ENCODE data around the gene TACC2.

The TACC2 gene

GRCh38 chr10:122171302-122172075 is 182.5 kb downstream of the TACC2 start:
- no peak for TF ChIP-seq CTCF (IDR thresholded peaks at IDR 0.05; ENCODE audit: insufficient read depth, missing control alignments)
- FAIRE-seq, result no peak

GRCh38 chr10:122172361-122173008 is 183.5 kb downstream of the TACC2 start:
- no peak for TF ChIP-seq CTCF (IDR thresholded peaks at IDR 0.05; ENCODE audit: insufficient read depth, missing control alignments)
- no peak for DNase-seq (ENCODE audit: insufficient read length, low spot score)
- FAIRE-seq, result no peak

More at GRCh38 chr10:122171302-122172075, 182.5 kb downstream of the TACC2 start:
- DNase-seq (ENCODE audit: insufficient read length, low spot score), result no peak

GRCh38 chr10:122173337-122173736 is 184.4 kb downstream of the TACC2 start:
- TF ChIP-seq CTCF (IDR thresholded peaks at IDR 0.05; ENCODE audit: insufficient read depth, missing control alignments), result no peak
- DNase-seq (ENCODE audit: insufficient read length, low spot score) (no peak), FAIRE-seq (no peak)

- DNase-seq (ENCODE audit: insufficient read length, low spot score) (no peak), FAIRE-seq (no peak)
- TF ChIP-seq CTCF (IDR thresholded peaks at IDR 0.05; ENCODE audit: insufficient read depth, missing control alignments), result no peak
Observed at GRCh38 chr10:122173766-122174435, 184.9 kb downstream of the TACC2 start.

- no peak for TF ChIP-seq CTCF (IDR thresholded peaks at IDR 0.05; ENCODE audit: insufficient read depth, missing control alignments)
- FAIRE-seq (no peak), DNase-seq (ENCODE audit: insufficient read length, low spot score) (no peak)
Observed at GRCh38 chr10:122176232-122177213, 187.6 kb downstream of the TACC2 start.

GRCh38 chr10:122178655-122179054 is 189.7 kb downstream of the TACC2 start:
- no peak for TF ChIP-seq CTCF (IDR thresholded peaks at IDR 0.05; ENCODE audit: insufficient read depth, missing control alignments)
- DNase-seq (ENCODE audit: insufficient read length, low spot score) (no peak), FAIRE-seq (no peak)

All from D721Med (cell line).